GM12878 (cell line): ENCODE measurements around the gene DMD. TPM values are rescaled to one million over a fixed set of nuclear protein-coding genes. Genes with fewer than 3 reads are reported as not detected.

ENCODE experiments used
- CREB1 ChIP-seq: IDR thresholded peaks from 2 replicates; pipeline ENCODE4 v1.6.1; 2012; ENCODE audit warnings: low read depth, mild to moderate bottlenecking, inconsistent platforms
- E2F8 ChIP-seq: fragments of 450-650 bp; IDR thresholded peaks from 2 replicates; pipeline ENCODE4 v1.6.1; 2018; ENCODE audit warnings: mild to moderate bottlenecking, low read depth, moderate library complexity; ENCODE audit not compliant: partially characterized antibody
- FOXM1 ChIP-seq: IDR thresholded peaks from 2 replicates; pipeline ENCODE4 v1.6.1; 2012; ENCODE audit warnings: low read depth, mild to moderate bottlenecking, inconsistent platforms, low read length, moderate library complexity
- MEF2B ChIP-seq: fragments of 450-650 bp; IDR thresholded peaks from 2 replicates; pipeline ENCODE4 v1.6.1; 2018; ENCODE audit warnings: mild to moderate bottlenecking, moderate library complexity; ENCODE audit not compliant: partially characterized antibody, poor library complexity, severe bottlenecking
- NRF1 ChIP-seq: conservative IDR thresholded peaks from 2 replicates; pipeline ENCODE4 v1.6.1; 2011; ENCODE audit warnings: mild to moderate bottlenecking, low read depth, low read length, improper control_type of control experiment
- RUNX3 ChIP-seq: IDR thresholded peaks from 2 replicates; pipeline ENCODE4 v1.6.1; 2012; ENCODE audit warnings: low read length, inconsistent platforms
- SMARCA5 ChIP-seq: fragments of 450-650 bp; IDR thresholded peaks from 2 replicates; pipeline ENCODE4 v1.6.1; 2017; ENCODE audit warnings: mild to moderate bottlenecking
- polyA plus RNA-seq, 11 experiments: library from polyadenylated mRNA; depleted of rRNA in 4 of 11; unstranded in 6 of 11; stranded (reverse) in 5 of 11; fragments of >200 nt; fragmentation: Nextera tagmentation in 4 of 11; fragmentation: Illumina TruSeq in 1 of 11; extraction: Ambion mirVana in 4 of 11; extraction: Trizol in 1 of 11; gene quantifications; 1 replicate in 1 of 11; 2 replicates in 10 of 11; pipeline versions ENCODE4 v1.2.1 to v1.2.3, GENCODE V29; 2011 to 2016; ENCODE audit warnings: inconsistent platforms in 2 of 11, missing spikeins in 2 of 11, low read depth in 1 of 11
- total RNA-seq, 4 experiments: library from RNA; depleted of rRNA in 3 of 4; stranded (reverse); fragments of >200 nt in 3 of 4; fragmentation: Illumina TruSeq in 1 of 4; extraction: Trizol in 1 of 4; gene quantifications; 2 replicates each; pipeline versions ENCODE4 v1.2.1 to v1.2.3, GENCODE V29; 2013 to 2021
- TF ChIP-seq, protein P1 (sequence below): fragments of 450-650 bp; formaldehyde crosslinking; IDR thresholded peaks from 2 replicates; pipeline ENCODE4 v1.5.0; 2022; ENCODE audit warnings: mild to moderate bottlenecking, missing genetic modification characterization
- TF ChIP-seq, protein P2 (sequence below): IDR thresholded peaks from 2 replicates; pipeline ENCODE4 v1.6.1; 2012; ENCODE audit warnings: improper control_type of control experiment, low read depth, low read length; ENCODE audit not compliant: insufficient replicate concordance

Gene DMD
- total and polyA plus RNA-seq, 10 of the 15 experiments (the other 5 are each of a cell fraction or from before 2014, with no cell fraction given), result 1.4 to 24.3 (median 4.3) TPM

DNA sequence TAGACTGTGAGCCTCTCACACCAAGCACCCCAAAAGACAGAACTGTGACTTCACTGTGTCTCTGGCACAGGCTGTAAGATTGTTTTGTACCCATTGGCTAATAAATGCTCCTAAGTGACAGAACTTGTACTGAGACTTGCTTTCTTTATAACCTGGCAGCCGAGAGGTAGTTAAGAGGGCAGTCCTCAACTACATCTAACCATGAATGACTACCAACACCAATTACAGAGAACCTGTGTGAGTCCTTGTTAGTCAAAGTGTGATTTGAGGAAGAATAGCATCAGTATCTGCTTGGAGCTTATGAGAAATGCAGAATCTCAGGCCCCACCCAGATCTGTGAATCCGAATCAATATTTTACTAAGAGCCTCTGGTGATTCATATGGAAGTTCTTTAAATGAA lies 1985.5 kb downstream of the DMD start (continued):
- TF ChIP-seq, protein P1, sequence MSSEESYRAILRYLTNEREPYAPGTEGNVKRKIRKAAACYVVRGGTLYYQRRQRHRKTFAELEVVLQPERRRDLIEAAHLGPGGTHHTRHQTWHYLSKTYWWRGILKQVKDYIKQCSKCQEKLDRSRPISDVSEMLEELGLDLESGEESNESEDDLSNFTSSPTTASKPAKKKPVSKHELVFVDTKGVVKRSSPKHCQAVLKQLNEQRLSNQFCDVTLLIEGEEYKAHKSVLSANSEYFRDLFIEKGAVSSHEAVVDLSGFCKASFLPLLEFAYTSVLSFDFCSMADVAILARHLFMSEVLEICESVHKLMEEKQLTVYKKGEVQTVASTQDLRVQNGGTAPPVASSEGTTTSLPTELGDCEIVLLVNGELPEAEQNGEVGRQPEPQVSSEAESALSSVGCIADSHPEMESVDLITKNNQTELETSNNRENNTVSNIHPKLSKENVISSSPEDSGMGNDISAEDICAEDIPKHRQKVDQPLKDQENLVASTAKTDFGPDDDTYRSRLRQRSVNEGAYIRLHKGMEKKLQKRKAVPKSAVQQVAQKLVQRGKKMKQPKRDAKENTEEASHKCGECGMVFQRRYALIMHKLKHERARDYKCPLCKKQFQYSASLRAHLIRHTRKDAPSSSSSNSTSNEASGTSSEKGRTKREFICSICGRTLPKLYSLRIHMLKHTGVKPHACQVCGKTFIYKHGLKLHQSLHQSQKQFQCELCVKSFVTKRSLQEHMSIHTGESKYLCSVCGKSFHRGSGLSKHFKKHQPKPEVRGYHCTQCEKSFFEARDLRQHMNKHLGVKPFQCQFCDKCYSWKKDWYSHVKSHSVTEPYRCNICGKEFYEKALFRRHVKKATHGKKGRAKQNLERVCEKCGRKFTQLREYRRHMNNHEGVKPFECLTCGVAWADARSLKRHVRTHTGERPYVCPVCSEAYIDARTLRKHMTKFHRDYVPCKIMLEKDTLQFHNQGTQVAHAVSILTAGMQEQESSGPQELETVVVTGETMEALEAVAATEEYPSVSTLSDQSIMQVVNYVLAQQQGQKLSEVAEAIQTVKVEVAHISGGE (CRISPR knock-in tag), result no peak
- no peak for TF ChIP-seq NRF1
- TF ChIP-seq, protein P2, sequence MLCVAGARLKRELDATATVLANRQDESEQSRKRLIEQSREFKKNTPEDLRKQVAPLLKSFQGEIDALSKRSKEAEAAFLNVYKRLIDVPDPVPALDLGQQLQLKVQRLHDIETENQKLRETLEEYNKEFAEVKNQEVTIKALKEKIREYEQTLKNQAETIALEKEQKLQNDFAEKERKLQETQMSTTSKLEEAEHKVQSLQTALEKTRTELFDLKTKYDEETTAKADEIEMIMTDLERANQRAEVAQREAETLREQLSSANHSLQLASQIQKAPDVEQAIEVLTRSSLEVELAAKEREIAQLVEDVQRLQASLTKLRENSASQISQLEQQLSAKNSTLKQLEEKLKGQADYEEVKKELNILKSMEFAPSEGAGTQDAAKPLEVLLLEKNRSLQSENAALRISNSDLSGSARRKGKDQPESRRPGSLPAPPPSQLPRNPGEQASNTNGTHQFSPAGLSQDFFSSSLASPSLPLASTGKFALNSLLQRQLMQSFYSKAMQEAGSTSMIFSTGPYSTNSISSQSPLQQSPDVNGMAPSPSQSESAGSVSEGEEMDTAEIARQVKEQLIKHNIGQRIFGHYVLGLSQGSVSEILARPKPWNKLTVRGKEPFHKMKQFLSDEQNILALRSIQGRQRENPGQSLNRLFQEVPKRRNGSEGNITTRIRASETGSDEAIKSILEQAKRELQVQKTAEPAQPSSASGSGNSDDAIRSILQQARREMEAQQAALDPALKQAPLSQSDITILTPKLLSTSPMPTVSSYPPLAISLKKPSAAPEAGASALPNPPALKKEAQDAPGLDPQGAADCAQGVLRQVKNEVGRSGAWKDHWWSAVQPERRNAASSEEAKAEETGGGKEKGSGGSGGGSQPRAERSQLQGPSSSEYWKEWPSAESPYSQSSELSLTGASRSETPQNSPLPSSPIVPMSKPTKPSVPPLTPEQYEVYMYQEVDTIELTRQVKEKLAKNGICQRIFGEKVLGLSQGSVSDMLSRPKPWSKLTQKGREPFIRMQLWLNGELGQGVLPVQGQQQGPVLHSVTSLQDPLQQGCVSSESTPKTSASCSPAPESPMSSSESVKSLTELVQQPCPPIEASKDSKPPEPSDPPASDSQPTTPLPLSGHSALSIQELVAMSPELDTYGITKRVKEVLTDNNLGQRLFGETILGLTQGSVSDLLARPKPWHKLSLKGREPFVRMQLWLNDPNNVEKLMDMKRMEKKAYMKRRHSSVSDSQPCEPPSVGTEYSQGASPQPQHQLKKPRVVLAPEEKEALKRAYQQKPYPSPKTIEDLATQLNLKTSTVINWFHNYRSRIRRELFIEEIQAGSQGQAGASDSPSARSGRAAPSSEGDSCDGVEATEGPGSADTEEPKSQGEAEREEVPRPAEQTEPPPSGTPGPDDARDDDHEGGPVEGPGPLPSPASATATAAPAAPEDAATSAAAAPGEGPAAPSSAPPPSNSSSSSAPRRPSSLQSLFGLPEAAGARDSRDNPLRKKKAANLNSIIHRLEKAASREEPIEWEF, result no peak
- TF ChIP-seq MEF2B, result no peak
- no peak for TF ChIP-seq SMARCA5
- TF ChIP-seq CREB1, result no peak
- no peak for TF ChIP-seq E2F8
- TF ChIP-seq FOXM1, result no peak
- no peak for TF ChIP-seq RUNX3
